ENCODE measurements around the gene PRR12.

PRR12 gene

GRCh38 chr19:49579193-49579592, 11.8 kb upstream of the PRR12 start:
- TF ChIP-seq CTCF (IDR thresholded peaks at IDR 0.05; ENCODE audit: low read depth, low read length, poor library complexity, severe bottlenecking): no peak
- TF ChIP-seq EZH2phosphoT487 (IDR thresholded peaks at IDR 0.05; ENCODE audit: borderline replicate concordance, low read length): no peak
- H3K9me3 ChIP-seq (ENCODE audit: control insufficient read depth, insufficient read depth, low read length): no peaks in the 10 kb centered on the region
- no peak overlapping the region for H3K27ac ChIP-seq (ENCODE audit: low read depth, low read length)
- peaks cover 43% of the 10 kb centered on the region for H3K79me2 ChIP-seq (ENCODE audit: control insufficient read depth, low read length)
- H4K20me1 ChIP-seq (ENCODE audit: control insufficient read depth, insufficient read depth, low read depth, low read length): no peaks in the 10 kb centered on the region
- no peaks in the 10 kb centered on the region for H3K9me2 ChIP-seq (replicated peaks; ENCODE audit: control insufficient read depth, low read length)
- no peaks in the 10 kb centered on the region for H3K27me3 ChIP-seq (ENCODE audit: control insufficient read depth, low read length)
- H3F3A ChIP-seq (ENCODE audit: control insufficient read depth, insufficient read depth): 0 out of 2 replicates have a peak, but pooled peaks cover 3% of the 10 kb centered on the region
- peaks cover 13% of the 10 kb centered on the region for H3K36me3 ChIP-seq (ENCODE audit: control insufficient read depth, low read length)
- H3K4me1 ChIP-seq (ENCODE audit: control insufficient read depth, low read length): peaks cover 16% of the 10 kb centered on the region
- H3K4me3 ChIP-seq (ENCODE audit: low read length): peak overlapping the region; percentile 89
- peak overlapping the region; percentile 71 for H3K4me2 ChIP-seq (ENCODE audit: low read length)

- H3K4me2 ChIP-seq (ENCODE audit: low read length): peak overlapping the region; percentile 71
- no peaks in the 10 kb centered on the region for H3K9me3 ChIP-seq (ENCODE audit: control insufficient read depth, insufficient read depth, low read length)
- 0 out of 2 replicates have a peak overlapping the region, but pooled peaks have one; percentile 15 for H3K27ac ChIP-seq (ENCODE audit: low read depth, low read length)
- peak overlapping the region; percentile 89 for H3K4me3 ChIP-seq (ENCODE audit: low read length)
- no peaks in the 10 kb centered on the region for H3K9me2 ChIP-seq (replicated peaks; ENCODE audit: control insufficient read depth, low read length)
- H3K79me2 ChIP-seq (ENCODE audit: control insufficient read depth, low read length): peaks cover 40% of the 10 kb centered on the region
- 0 out of 2 replicates have a peak, but pooled peaks cover 3% of the 10 kb centered on the region for H3F3A ChIP-seq (ENCODE audit: control insufficient read depth, insufficient read depth)
- TF ChIP-seq CTCF (IDR thresholded peaks at IDR 0.05; ENCODE audit: low read depth, low read length, poor library complexity, severe bottlenecking) (no peak), EZH2phosphoT487 (IDR thresholded peaks at IDR 0.05; ENCODE audit: borderline replicate concordance, low read length) (no peak)
- peaks cover 16% of the 10 kb centered on the region for H3K4me1 ChIP-seq (ENCODE audit: control insufficient read depth, low read length)
- no peaks in the 10 kb centered on the region for H3K27me3 ChIP-seq (ENCODE audit: control insufficient read depth, low read length)
- no peaks in the 10 kb centered on the region for H4K20me1 ChIP-seq (ENCODE audit: control insufficient read depth, insufficient read depth, low read depth, low read length)
- H3K36me3 ChIP-seq (ENCODE audit: control insufficient read depth, low read length): peaks cover 9% of the 10 kb centered on the region
Observed at GRCh38 chr19:49579947-49580263, 11.1 kb upstream of the PRR12 start.

- no peaks in the 10 kb centered on the region for H3K9me3 ChIP-seq (ENCODE audit: control insufficient read depth, insufficient read depth, low read length)
- peaks cover 6% of the 10 kb centered on the region for H3K36me3 ChIP-seq (ENCODE audit: control insufficient read depth, low read length)
- no peaks in the 10 kb centered on the region for H3K9me2 ChIP-seq (replicated peaks; ENCODE audit: control insufficient read depth, low read length)
- 0 out of 2 replicates have a peak, but pooled peaks cover 3% of the 10 kb centered on the region for H3F3A ChIP-seq (ENCODE audit: control insufficient read depth, insufficient read depth)
- H4K20me1 ChIP-seq (ENCODE audit: control insufficient read depth, insufficient read depth, low read depth, low read length): no peaks in the 10 kb centered on the region
- H3K27me3 ChIP-seq (ENCODE audit: control insufficient read depth, low read length): no peaks in the 10 kb centered on the region
- H3K27ac ChIP-seq (ENCODE audit: low read depth, low read length): 0 out of 2 replicates have a peak within 1 kb of the TSS, but pooled peaks have one; percentile 15
- peaks cover 16% of the 10 kb centered on the region for H3K4me1 ChIP-seq (ENCODE audit: control insufficient read depth, low read length)
- TF ChIP-seq CTCF (IDR thresholded peaks at IDR 0.05; ENCODE audit: low read depth, low read length, poor library complexity, severe bottlenecking): no peak
- no peak for TF ChIP-seq EZH2phosphoT487 (IDR thresholded peaks at IDR 0.05; ENCODE audit: borderline replicate concordance, low read length)
- peaks cover 37% of the 10 kb centered on the region for H3K79me2 ChIP-seq (ENCODE audit: control insufficient read depth, low read length)
- peak within 1 kb of the TSS; percentile 71 for H3K4me2 ChIP-seq (ENCODE audit: low read length)
- H3K4me3 ChIP-seq (ENCODE audit: low read length): peak within 1 kb of the TSS; percentile 89
Observed at GRCh38 chr19:49580264-49581006, 10.5 kb upstream of the PRR12 start, which contains the start of gene NOSIP. Gene NOSIP, minus strand, starts transcription at chr19:49580556. Its CDS starts 19,865 bp downstream, at chr19:49560691.
